ENCODE data around the gene RBCK1.
"Not testable (repeated sequence)": the region's sequence is repeated elsewhere in the genome, so short reads cannot be mapped to it uniquely, and the experiment has no call there.

RBCK1 gene

DNA sequence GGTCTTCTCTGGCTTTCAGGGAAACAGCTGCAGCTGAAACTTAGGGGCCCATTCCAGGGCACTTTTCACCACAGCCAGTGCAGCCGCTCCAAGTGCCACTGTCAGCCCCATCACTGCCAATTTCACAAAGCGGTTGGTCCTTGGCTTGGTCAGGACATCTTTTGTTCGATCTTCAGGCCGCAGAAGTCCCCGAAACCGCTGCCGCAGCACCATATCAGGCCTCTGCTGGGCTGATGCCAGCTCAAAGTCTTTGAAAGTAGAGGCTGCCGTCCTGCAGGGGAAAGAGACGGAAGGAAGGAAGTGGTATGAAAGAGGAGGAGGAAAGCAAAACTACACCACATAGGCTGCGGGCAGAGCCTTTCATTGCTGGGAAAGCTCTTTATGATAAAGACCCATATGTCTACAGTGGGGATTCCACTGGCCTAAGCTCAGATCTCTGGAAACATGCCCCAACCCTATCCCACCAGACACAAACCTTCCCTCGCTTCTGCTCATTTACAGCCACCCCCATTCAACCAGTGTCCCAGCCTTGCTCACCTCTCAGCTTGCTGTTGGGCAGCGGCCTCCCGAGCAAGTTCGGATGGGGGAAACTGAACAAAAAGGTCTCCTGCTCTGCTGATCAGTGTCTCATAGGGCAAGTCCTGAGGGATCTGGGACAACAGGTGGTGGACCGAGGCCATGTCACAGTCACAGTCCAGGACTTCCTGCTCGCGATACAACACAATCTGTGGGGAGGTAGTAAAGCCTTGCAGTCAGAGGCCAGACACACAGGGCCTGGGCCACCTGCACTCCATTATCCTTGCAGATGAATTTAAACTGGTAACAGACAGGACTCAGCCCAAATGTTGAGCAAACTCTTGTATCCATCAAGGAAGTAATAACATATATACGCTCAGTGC lies 30.7 kb downstream of the RBCK1 start:
- DNase-seq, result peak; percentile 45

- DNase-seq, result no peak
These were observed 32.0 kb downstream of the RBCK1 start for GRCh38 chr20:440148-440547.

DNA sequence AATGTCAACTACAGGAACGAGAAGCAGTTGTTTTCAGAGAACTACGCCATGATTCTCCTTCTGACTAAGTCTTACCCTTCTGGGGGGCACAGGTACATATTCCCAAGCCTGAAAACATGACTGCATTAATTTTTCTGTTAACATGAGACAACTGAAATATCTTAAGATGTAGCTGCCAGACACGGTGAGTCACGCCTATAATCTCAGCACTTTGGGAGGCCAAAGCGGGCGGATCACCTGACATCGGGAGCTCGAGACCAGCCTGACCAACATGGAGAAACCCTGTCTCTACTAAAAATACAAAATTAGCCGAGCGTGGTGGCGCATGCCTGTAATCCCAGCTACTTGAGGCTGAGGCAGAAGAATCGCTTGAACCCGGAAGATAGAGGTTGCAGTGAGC lies 32.5 kb downstream of the RBCK1 start:
- DNase-seq, result no peak

- DNase-seq, result no peak
These were observed 35.2 kb downstream of the RBCK1 start for GRCh38 chr20:443223-443775.

GRCh38 chr20:444117-444516 lies 36.0 kb downstream of the RBCK1 start:
- DNase-seq, result no peak

DNA sequence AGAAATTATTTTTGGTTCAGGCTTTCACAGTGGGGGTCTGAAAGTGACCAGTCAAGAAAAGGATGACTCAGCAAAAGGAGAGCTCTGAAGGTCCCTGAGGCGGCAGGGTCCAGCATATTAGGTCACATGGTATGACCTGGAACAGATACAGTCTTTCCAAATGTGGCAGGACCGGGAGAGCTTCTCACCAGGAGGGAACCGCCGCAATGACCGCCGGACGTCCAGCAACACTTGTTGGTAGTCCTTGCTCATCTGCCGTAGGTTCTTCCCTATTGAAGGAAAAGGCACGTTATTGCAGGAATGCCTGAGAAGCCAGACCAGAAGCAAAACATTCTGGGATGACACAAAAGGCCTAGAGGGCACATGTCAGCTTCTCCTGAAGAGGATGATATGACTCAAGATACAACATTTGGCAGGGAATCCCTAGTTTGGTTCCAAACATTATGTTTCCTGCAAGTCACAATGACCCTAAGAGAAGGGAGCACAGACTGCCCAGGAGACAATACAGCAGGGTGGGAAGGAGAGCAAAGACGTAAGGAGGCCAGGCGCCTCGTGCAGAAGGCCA lies 36.8 kb downstream of the RBCK1 start:
- DNase-seq, result no peak

DNA sequence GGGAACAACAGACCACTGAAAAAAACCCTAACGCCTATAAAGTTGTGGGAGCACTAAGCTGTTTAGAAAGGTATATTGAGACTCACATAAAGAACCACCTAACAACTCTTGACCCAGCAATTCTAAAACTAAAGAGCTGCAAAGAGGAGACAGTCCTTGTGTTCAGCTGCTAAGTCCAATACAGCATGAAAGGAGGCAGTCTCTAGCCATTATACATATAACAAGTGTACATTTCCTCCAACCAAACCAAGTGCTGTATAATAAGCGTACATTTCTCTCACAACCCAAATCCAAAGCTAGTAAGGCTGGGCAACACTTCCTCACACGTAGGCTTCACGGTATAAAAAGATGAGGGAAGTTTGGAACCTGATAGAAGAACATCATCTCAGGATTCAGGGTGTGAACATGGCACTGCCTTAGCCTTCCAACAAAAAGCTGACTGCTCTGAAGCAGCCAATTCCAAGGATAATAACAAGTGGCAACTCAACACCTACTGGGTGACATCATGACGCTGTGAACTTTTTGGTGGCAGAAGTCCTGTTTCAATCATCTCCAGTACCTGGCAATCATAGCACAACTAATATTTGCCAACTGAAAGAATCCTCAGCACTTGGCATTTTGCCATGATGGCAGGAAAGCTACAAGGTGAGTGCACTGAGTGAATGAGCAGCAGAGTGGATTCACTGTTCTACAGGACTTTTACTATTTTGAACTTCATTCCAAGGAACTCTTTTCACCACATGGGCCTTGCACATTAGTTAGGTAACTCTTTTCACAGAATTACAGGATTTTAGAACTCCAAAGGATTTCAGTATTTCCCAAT lies 37.6 kb downstream of the RBCK1 start:
- no peak for DNase-seq

GRCh38 chr20:452021-452420 lies 43.9 kb downstream of the RBCK1 start:
- DNase-seq, result not testable (repeated sequence)

DNA sequence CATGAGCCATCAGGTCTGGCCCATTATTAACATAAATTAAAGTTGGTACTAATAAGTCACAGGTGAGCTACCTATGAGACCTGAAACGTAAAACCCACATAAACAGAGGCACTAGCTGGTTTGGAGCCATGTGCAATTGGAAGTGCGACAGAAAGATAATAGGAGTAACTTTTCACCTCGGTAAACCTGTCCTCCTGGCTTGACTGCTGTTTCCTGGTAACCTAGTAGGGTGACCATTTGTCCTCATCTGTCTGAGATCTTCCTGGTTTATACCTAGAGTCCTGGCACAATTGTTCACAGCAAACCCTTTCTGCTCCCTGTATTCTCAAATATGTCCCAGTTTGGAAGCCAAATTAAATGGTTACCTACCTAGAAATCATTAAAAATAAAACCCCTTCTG lies 46.9 kb downstream of the RBCK1 start:
- DNase-seq, result no peak

DNA sequence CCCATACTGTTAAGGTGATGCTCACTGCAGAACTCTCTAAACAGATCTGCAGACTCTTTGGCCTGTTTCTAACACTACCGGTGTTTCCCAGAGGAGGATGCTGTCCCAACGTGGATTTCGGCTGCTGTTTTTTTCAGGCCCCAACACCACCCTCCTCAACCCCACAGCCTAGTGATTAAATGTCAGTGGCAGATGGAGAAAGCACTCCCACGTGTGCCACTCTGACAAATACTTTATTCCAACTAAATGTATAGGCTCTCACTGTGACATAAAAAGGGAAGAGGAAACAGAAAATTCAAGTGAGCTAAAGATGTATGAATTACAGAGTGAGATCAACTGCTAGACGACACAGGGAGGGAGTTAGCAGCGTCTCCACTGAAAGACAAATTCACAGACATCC lies 50.7 kb downstream of the RBCK1 start:
- DNase-seq, result no peak

- DNase-seq, result no peak
These were observed 52.1 kb downstream of the RBCK1 start for GRCh38 chr20:460180-460579.

DNA sequence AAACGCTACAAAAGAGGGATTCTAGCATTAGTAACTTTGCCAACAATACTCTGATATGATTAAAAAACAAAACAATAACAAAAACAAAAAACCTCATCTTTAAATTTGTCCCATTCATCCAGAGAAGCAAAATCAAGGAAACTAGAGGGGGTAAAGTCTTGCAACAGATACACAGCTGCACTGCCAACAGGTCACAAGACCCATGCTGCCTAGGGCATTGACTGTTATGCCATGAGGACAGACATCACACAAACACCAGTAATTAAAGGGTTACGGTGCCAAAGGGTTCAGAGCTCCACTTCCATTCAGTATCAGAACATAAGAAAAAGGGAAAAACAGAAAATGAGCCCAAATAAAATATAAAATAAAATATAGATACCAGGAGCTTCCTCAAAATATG lies 52.6 kb downstream of the RBCK1 start:
- DNase-seq, result no peak

GRCh38 chr20:461254-462198 lies 53.4 kb downstream of the RBCK1 start:
- DNase-seq, result peak; percentile 51

- peak; percentile 89 for DNase-seq
These were observed 54.3 kb downstream of the RBCK1 start, which contains the start of gene TBC1D20 for GRCh38 chr20:462199-462991. TSS of gene TBC1D20 (minus strand) at chr20:462533. CDS start at chr20:462405, 128 bp downstream.

- no peak for DNase-seq
These were observed 59.7 kb downstream of the RBCK1 start for GRCh38 chr20:467755-468154.

GRCh38 chr20:469746-470490 lies 61.8 kb downstream of the RBCK1 start:
- DNase-seq, result no peak

DNA sequence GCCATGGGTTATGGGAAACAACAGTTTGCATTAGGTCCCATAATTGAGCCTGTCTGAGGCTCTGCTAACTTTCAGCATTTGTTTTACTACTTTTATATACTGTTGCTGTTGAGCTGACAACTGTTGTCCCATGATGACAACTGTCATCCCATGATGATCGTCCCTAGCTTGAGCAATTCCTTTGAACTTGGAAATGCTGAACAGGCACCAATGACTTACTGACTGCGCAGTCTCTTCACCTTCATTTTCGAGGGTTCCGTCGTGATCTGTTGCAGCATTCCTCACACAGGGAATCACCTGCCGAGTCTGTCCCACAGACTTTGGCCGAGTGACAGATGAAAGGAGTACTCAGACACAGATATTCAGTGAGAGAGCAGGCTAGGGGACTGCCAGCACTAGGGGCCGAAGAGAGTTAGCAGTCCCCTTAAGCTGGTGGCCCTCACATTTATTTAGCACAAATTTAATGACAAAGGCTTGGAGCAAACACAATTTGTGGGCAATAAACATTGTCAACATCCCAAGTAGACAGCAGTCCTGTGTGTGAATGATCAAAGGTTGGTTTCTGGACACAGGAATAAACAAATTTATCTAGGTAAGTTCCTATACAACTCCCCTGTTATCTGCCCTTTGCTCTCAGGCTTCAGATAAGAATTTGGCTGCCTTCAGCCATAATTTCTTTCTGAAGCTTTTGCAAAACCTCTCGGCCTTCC lies 64.2 kb downstream of the RBCK1 start:
- no peak for DNase-seq

- DNase-seq, result no peak
These were observed 64.8 kb downstream of the RBCK1 start for GRCh38 chr20:472889-473292.

DNA sequence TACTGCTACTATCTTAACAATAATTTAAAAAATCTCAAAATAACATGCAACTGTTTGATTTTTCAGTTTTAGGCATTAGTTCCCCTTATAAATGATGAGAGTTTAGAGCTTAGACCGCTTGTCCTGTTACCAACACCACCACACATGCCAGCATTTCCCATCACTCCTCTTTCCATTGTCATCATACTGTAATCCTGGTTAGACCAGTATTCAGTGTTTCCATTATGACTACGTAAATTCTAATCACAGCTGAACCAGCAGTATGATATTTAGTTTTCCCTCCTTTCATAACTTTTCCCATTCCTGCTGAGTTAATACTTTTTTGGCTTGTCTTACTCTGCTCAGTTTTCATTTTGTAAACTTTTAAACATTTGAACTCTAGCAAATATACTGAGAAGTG lies 66.5 kb downstream of the RBCK1 start:
- DNase-seq, result no peak
